Activated CD8-positive, alpha-beta T cell treated with anti-CD3 and anti-CD28 coated beads, Interleukin-2, amount 10 ng/mL, durations not matched to agents 7 days and 5 days (primary cell): ENCODE data around the gene EPS8. TPM values are rescaled to one million over a fixed set of nuclear protein-coding genes. Genes with fewer than 3 reads are reported as not detected.
"Not testable (repeated sequence)": the region's sequence is repeated elsewhere in the genome, so short reads cannot be mapped to it uniquely, and the experiment has no call there.

Experiments
- ATAC-seq: fragments of 150-1000 bp; cut with Tn5 transposase; one replicate; pipeline ENCODE4 v1.10.0; 2021; ENCODE audit warnings: moderate library complexity
- CTCF ChIA-PET: fragments of 350-600 bp; sonication (Branson Sonifier 250); formaldehyde crosslinking; loops from one replicate; lab custom pipeline; 2021; ENCODE audit warnings: antibody characterized with exemption; lab: Charles Lee
- POLR2A ChIA-PET: fragments of 350-600 bp; sonication (Branson Sonifier 250); formaldehyde crosslinking; loops from one replicate; lab custom pipeline; 2021; ENCODE audit warnings: antibody characterized with exemption; lab: Charles Lee
- DNase-seq: peaks from one replicate; pipeline ENCODE4 v3.0.0-alpha.2; 2020
- H3K27ac Mint-ChIP-seq: one replicate; pipeline ENCODE4 v1.8.0; 2021; ENCODE audit warnings: mild to moderate bottlenecking, mixed read lengths
- H3K27me3 Mint-ChIP-seq: one replicate; pipeline ENCODE4 v1.8.0; 2021; ENCODE audit warnings: low read depth, mixed read lengths
- H3K36me3 Mint-ChIP-seq: one replicate; pipeline ENCODE4 v1.8.0; 2021; ENCODE audit warnings: low read depth, mixed read lengths
- H3K4me1 Mint-ChIP-seq: one replicate; pipeline ENCODE4 v1.8.0; 2021; ENCODE audit warnings: low read depth, mixed read lengths
- H3K4me3 Mint-ChIP-seq: one replicate; pipeline ENCODE4 v1.8.0; 2021; ENCODE audit warnings: mild to moderate bottlenecking, mixed read lengths
- H3K9me3 Mint-ChIP-seq: one replicate; pipeline ENCODE4 v1.8.0; 2022; ENCODE audit warnings: mixed read lengths; ENCODE audit not compliant: insufficient read depth
- total RNA-seq, 2 experiments: library from RNA; stranded (reverse); gene quantifications; one replicate each; pipeline ENCODE4 v1.2.3, GENCODE V29; 2021

Gene EPS8
- total RNA-seq, 2 experiments from 2014 or later: 1.0 to 2.2 TPM

- Mint-ChIP-seq H3K27me3 (peaks cover 9% of the 10 kb centered on the region), H3K4me1 (no peaks in the 10 kb centered on the region), H3K36me3 (no peaks in the 10 kb centered on the region), H3K9me3 (no peaks in the 10 kb centered on the region), H3K27ac (no peak overlapping the region), H3K4me3 (no peak overlapping the region)
- no peak for DNase-seq
- CTCF ChIA-PET: interaction anchor here (1.1 to 1.5 kb wide), 3 partner anchors 38 to 44 kb away, joined by 3 to 5 read pairs (median 3); no protein-coding TSS in a partner anchor
- POLR2A ChIA-PET: no interaction called here
- ATAC-seq: no peak
Observed at GRCh38 chr12:15627995-15628945, 160.9 kb downstream of the EPS8 start.

GRCh38 chr12:15625075-15625474 lies 164.1 kb downstream of the EPS8 start:
- no peak for DNase-seq
- H3K27ac Mint-ChIP-seq: no peak overlapping the region
- H3K4me3 Mint-ChIP-seq: no peak overlapping the region
- peaks cover 6% of the 10 kb centered on the region for H3K27me3 Mint-ChIP-seq
- no peaks in the 10 kb centered on the region for H3K4me1 Mint-ChIP-seq
- CTCF ChIA-PET: no interaction called here
- no peak for ATAC-seq
- POLR2A ChIA-PET: no interaction called here
- no peaks in the 10 kb centered on the region for H3K36me3 Mint-ChIP-seq
- no peaks in the 10 kb centered on the region for H3K9me3 Mint-ChIP-seq

DNA sequence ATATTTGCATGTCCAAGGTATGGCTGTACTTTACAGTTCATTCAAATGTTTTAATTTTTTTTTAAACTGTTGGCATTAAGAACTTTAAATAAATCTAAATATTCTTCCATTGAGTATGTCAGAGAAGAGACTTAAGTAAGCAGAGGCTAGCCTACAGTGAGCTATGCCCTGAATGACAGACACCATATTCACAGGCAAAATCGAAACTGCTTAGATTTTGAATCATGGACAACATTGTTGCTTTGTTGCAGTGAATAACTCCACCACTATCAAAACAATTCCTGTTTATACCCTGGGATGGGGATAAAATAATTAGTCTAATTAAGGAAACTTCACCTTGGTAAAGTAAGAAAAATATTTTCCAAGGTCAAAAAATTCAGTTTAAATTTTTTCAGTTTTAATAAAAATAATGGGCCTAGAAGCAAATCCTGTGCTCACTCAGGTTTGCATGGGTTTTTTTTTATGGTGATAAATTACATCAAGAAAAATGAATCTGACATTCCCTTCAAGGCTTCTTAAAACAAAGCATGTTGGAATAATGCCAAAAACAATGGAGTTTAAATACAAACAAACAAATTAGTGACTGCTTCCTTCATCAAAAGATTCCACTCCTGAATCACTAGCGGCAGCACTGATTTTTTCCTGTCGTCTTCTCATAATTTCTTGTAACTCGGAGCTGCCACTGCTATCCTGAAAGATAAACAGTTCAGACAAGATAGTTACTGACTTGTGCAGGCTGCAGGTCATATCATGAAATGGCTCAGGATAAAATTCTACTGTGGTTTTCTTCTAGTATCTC lies 168.2 kb downstream of the EPS8 start:
- Mint-ChIP-seq H3K27me3 (peaks cover 10% of the 10 kb centered on the region), H3K27ac (no peak overlapping the region), H3K36me3 (no peaks in the 10 kb centered on the region), H3K9me3 (peaks cover 4% of the 10 kb centered on the region), H3K4me3 (no peak overlapping the region), H3K4me1 (no peaks in the 10 kb centered on the region)
- no peak for ATAC-seq
- no peak for DNase-seq
- ChIA-PET CTCF (no interaction called here), POLR2A (no interaction called here)

DNA sequence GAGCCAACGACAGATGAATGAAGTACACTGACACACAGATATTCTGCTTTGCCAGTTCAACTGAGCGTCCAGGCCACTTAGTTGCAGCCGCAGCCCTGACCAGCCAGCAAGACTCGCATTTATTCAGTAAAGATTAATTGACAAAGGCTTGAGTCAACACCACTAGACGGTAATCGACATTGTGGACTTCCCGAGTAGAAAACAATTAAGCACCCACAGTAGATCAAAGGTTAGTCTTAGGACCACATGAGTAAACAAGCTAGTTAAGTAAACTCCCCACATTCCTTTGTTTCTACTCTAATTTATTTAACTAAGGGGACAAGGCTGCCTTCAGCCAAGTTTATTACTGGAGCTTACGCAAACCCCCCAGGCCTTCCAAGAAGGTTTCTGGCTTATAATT lies 172.7 kb downstream of the EPS8 start:
- H3K4me3 Mint-ChIP-seq, POLR2A ChIA-PET, H3K9me3 Mint-ChIP-seq, CTCF ChIA-PET, ATAC-seq, H3K36me3 Mint-ChIP-seq, H3K4me1 Mint-ChIP-seq, DNase-seq, H3K27ac Mint-ChIP-seq: not testable (repeated sequence)
- H3K27me3 Mint-ChIP-seq: peaks cover 17% of the 10 kb centered on the region

DNA sequence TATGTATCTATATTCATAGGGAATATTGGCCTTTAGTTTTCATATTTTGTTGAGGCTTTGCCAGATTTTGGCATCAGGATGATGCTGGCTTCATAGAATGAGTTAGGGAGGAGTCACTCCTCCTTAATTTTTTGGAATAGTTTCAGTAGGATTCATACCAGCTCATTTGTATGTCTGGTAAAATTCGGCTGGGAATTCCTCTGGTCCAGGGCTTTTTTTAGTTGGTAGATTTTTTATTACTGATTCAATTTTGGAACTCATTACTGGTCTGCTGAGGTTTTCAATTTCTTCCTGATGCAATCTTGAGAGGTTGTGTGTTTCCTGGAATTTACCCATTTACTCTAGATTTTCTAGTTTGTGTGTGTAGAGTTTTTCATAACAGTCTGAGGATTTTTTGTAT lies 175.2 kb downstream of the EPS8 start:
- Mint-ChIP-seq H3K9me3 (peaks cover 4% of the 10 kb centered on the region), H3K4me1 (no peaks in the 10 kb centered on the region), H3K27ac (no peak overlapping the region), H3K4me3 (no peak overlapping the region), H3K27me3 (peaks cover 17% of the 10 kb centered on the region), H3K36me3 (no peaks in the 10 kb centered on the region)
- ChIA-PET POLR2A (no interaction called here), CTCF (no interaction called here)
- no peak for DNase-seq
- no peak for ATAC-seq

DNA sequence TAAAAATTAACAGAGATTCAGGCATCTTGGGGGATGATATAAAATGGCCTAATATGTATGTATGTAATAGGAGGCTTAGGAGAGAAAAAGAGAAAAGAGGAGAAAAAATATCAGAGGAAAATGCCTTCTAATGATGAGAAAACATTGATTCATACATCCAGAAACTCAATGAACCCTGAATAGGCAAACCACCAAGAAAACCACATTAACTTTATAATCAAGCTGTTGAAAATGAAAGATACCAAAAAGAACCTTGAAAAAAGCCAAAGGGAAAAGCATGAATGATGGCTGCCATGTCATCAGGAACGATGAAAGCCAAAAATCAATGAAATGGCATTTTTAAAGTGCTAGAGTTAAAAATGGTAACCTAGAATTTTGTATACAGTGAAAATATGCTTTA lies 180.2 kb downstream of the EPS8 start:
- ChIA-PET CTCF (interaction anchor here (1.2 kb wide), 1 partner anchor 83 kb away, joined by 3 read pairs; no protein-coding TSS in a partner anchor), POLR2A (no interaction called here)
- Mint-ChIP-seq H3K27me3 (peaks cover 6% of the 10 kb centered on the region), H3K36me3 (no peaks in the 10 kb centered on the region), H3K4me3 (no peak overlapping the region), H3K9me3 (no peaks in the 10 kb centered on the region), H3K27ac (no peak overlapping the region), H3K4me1 (no peaks in the 10 kb centered on the region)
- ATAC-seq (no peak), DNase-seq (no peak)

DNA sequence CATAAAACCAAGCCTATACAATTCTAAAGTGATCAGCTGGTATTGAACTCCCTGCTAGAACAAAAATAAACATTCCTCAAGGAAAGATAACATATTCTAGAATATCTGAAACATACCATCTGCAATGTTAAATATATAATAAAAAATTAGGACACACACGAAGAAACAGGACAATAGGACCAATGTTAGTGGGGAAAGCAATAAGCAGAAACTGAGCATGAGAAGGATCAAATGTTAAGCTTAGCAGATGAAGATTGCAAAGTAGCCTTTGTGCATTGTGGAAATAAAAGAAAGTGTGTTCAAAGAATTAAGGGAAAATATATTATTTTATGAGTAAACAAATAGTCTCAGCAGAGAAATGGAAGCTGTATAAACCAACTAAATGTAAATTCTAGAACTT lies 180.8 kb downstream of the EPS8 start:
- no peaks in the 10 kb centered on the region for H3K36me3 Mint-ChIP-seq
- H3K4me3 Mint-ChIP-seq: no peak overlapping the region
- DNase-seq (no peak), ATAC-seq (no peak)
- peaks cover 5% of the 10 kb centered on the region for H3K27me3 Mint-ChIP-seq
- no peaks in the 10 kb centered on the region for H3K9me3 Mint-ChIP-seq
- no peaks in the 10 kb centered on the region for H3K4me1 Mint-ChIP-seq
- ChIA-PET CTCF (interaction anchor here (0.9 to 1.2 kb wide), 2 partner anchors 76 to 83 kb away, joined by 3 read pairs; no protein-coding TSS in a partner anchor), POLR2A (no interaction called here)
- H3K27ac Mint-ChIP-seq: no peak overlapping the region

DNA sequence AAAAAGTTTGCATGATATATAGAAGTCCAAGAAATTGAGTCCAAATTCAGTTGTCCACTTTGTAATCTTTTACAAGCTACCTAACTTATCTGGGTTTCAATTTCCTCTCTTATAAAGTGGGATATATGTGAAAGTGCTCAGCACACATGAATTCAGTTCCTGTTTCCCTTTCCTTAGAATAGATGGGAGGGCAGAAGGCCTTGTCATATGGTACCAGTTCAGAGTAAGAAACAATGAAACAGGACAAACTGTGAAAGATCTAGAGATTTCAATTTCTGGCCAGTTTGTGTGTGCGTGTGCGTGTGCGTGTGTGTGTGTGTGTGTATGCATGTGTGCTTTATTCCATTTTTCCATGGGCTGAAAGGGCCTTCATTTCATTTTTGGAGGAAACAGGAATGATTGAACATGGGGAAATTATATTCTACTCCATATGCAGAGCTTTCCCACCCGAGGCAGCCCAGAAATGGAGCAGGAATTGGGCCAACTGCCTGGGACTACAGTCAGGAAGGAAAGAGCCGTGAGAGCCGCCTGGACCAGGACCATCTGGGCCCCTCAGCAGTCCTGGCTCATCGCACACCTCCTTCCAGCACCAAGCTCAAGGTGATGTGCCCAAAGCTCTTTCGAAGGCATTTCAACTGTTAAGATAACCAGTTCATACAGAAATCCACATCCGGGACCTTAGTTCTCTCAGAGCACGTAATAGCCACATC lies 183.2 kb downstream of the EPS8 start:
- Mint-ChIP-seq H3K9me3 (no peaks in the 10 kb centered on the region), H3K27me3 (peaks cover 2% of the 10 kb centered on the region), H3K4me1 (no peaks in the 10 kb centered on the region), H3K27ac (no peak overlapping the region), H3K4me3 (no peak overlapping the region), H3K36me3 (no peaks in the 10 kb centered on the region)
- ATAC-seq (no peak), DNase-seq (no peak)
- ChIA-PET CTCF (interaction anchor here (1.0 to 1.3 kb wide), 2 partner anchors 16 to 21 kb away, joined by 5 to 6 read pairs; no protein-coding TSS in a partner anchor), POLR2A (no interaction called here)

GRCh38 chr12:15603474-15604085 lies 185.6 kb downstream of the EPS8 start:
- no peak overlapping the region for H3K4me3 Mint-ChIP-seq
- POLR2A ChIA-PET: interaction anchor here (0.6 kb wide), 1 partner anchor 266 kb away, joined by 3 read pairs; no protein-coding TSS in a partner anchor
- ATAC-seq (no peak), DNase-seq (no peak)
- H3K4me1 Mint-ChIP-seq: no peaks in the 10 kb centered on the region
- CTCF ChIA-PET: interaction anchor here (1.3 kb wide), 1 partner anchor 19 kb away, joined by 3 read pairs; no protein-coding TSS in a partner anchor
- no peaks in the 10 kb centered on the region for H3K9me3 Mint-ChIP-seq
- H3K36me3 Mint-ChIP-seq: no peaks in the 10 kb centered on the region
- no peak overlapping the region for H3K27ac Mint-ChIP-seq
- H3K27me3 Mint-ChIP-seq: peaks cover 2% of the 10 kb centered on the region

DNA sequence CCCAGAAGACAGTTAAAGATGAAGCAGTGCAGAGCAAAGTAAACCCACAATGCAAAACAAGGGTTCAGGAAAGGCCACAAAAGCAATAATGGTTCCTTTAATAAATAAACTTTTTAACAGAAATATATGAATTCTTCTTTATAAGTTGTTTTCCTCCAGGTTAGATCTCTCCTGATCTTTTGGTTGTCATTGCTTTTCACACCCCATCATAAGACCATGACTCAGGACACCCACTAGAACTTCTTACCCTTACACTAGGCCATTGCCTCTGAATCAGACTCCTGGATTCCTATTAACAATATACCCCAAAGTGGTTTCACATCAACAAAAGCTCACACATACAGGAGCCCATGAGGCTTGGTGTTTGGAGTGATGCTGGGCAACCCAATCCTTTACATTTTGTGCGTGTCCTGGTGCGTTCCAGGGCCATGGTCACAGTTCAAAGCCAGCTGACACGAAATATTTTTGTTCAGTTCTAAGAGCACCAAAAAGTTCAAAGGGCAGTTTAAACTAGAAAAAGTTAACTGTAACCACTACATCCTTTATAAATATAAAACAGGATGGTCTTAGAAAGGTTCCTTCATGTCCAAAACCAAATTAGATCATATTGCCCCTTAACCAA lies 187.0 kb downstream of the EPS8 start:
- no peak overlapping the region for H3K4me3 Mint-ChIP-seq
- no peaks in the 10 kb centered on the region for H3K36me3 Mint-ChIP-seq
- no peak overlapping the region for H3K27ac Mint-ChIP-seq
- ChIA-PET POLR2A (no interaction called here), CTCF (no interaction called here)
- no peak for DNase-seq
- no peaks in the 10 kb centered on the region for H3K27me3 Mint-ChIP-seq
- no peak for ATAC-seq
- H3K4me1 Mint-ChIP-seq: no peaks in the 10 kb centered on the region
- no peaks in the 10 kb centered on the region for H3K9me3 Mint-ChIP-seq
